Erythroblast (primary cell): ENCODE data around the gene GTF2H4.
"Not testable (repeated sequence)": the region's sequence is repeated elsewhere in the genome, so short reads cannot be mapped to it uniquely, and the experiment has no call there.

ENCODE experiments used
- GATA1 ChIP-seq: IDR thresholded peaks from 2 replicates; pipeline ENCODE4 v1.6.1; 2011; ENCODE audit warnings: low read depth, mild to moderate bottlenecking, control low read depth, low read length, moderate library complexity
- POLR2A ChIP-seq: IDR thresholded peaks from 2 replicates; pipeline ENCODE4 v1.6.1; 2011; ENCODE audit warnings: mild to moderate bottlenecking, low read length

DNA sequence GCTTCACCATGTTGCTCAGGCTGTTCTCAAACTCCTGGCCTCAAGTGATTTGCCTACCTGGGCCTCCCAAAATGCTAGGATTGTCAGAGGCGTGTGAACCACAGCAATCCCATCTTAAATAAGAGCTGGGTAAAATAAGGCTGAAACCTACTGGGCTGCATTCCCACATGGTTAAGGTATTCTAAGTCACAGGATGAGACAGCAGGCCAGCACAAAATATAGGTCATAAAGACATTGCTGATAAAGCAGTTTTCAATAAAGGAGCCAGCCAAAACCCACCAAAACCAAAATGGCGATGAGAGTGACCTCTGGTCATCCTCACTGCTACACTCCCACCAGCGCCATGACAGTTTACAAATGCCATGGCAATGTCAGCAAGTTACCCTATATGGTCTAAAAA, 34.2 kb upstream of the GTF2H4 start:
- TF ChIP-seq POLR2A, GATA1: not testable (repeated sequence)
